A549 (cell line): ENCODE measurements around the gene FER.
"Not testable (repeated sequence)": the region's sequence is repeated elsewhere in the genome, so short reads cannot be mapped to it uniquely, and the experiment has no call there.

ENCODE experiments used
- GATA3 ChIP-seq: IDR thresholded peaks from 2 replicates; pipeline ENCODE4 v1.6.1; 2012; ENCODE audit warnings: borderline replicate concordance
- HDAC2 ChIP-seq: fragments of 200-600 bp; sonication (generic); IDR thresholded peaks from 2 replicates; pipeline ENCODE4 v1.6.1; 2016
- KDM1A ChIP-seq: fragments of 200-600 bp; sonication (generic); IDR thresholded peaks from 2 replicates; pipeline ENCODE4 v1.6.1; 2016; ENCODE audit warnings: low read depth, mild to moderate bottlenecking
- MYC ChIP-seq: IDR thresholded peaks from 2 replicates; pipeline ENCODE4 v1.6.1; 2012; ENCODE audit warnings: mild to moderate bottlenecking, inconsistent platforms, low read length, improper control_type of control experiment, borderline replicate concordance
- TF ChIP-seq, protein P1 (sequence below): fragments of >200 bp; sonication (Bioruptor Twin); formaldehyde crosslinking; IDR thresholded peaks from 3 replicates; pipeline ENCODE4 v1.6.1; 2016
- TF ChIP-seq, protein P2 (sequence below): IDR thresholded peaks from 2 replicates; pipeline ENCODE4 v1.6.1; 2012
- TF ChIP-seq, protein P3 (sequence below): fragments of >200 bp; sonication (Bioruptor Twin); formaldehyde crosslinking; IDR thresholded peaks from 3 replicates; pipeline ENCODE4 v1.5.1; 2016

DNA sequence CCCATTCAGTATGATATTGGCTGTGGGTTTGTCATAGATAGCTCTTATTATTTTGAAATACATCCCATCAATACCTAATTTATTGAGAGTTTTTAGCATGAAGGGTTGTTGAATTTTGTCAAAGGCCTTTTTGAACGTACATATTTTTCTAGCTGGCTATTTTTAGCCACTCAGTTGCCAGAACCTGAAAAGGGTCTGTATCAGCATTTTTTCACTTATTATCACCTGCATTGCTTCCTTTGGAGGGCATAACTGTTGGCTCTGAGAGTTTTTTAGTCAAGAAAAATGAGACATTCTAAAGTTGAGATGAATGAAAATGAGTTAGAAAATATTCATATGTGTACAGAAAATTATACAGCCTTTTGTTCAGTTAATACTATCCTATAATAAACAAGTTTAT lies 278.0 kb downstream of the FER start:
- TF ChIP-seq, protein P1, sequence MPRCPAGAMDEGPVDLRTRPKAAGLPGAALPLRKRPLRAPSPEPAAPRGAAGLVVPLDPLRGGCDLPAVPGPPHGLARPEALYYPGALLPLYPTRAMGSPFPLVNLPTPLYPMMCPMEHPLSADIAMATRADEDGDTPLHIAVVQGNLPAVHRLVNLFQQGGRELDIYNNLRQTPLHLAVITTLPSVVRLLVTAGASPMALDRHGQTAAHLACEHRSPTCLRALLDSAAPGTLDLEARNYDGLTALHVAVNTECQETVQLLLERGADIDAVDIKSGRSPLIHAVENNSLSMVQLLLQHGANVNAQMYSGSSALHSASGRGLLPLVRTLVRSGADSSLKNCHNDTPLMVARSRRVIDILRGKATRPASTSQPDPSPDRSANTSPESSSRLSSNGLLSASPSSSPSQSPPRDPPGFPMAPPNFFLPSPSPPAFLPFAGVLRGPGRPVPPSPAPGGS = not testable (repeated sequence)
- TF ChIP-seq, protein P2, sequence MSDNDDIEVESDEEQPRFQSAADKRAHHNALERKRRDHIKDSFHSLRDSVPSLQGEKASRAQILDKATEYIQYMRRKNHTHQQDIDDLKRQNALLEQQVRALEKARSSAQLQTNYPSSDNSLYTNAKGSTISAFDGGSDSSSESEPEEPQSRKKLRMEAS = not testable (repeated sequence)
- TF ChIP-seq, protein P3, sequence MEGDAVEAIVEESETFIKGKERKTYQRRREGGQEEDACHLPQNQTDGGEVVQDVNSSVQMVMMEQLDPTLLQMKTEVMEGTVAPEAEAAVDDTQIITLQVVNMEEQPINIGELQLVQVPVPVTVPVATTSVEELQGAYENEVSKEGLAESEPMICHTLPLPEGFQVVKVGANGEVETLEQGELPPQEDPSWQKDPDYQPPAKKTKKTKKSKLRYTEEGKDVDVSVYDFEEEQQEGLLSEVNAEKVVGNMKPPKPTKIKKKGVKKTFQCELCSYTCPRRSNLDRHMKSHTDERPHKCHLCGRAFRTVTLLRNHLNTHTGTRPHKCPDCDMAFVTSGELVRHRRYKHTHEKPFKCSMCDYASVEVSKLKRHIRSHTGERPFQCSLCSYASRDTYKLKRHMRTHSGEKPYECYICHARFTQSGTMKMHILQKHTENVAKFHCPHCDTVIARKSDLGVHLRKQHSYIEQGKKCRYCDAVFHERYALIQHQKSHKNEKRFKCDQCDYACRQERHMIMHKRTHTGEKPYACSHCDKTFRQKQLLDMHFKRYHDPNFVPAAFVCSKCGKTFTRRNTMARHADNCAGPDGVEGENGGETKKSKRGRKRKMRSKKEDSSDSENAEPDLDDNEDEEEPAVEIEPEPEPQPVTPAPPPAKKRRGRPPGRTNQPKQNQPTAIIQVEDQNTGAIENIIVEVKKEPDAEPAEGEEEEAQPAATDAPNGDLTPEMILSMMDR = not testable (repeated sequence)
- not testable (repeated sequence) for TF ChIP-seq GATA3, HDAC2, MYC, KDM1A
